Endothelial cell of umbilical vein (primary cell): Measurements from ENCODE around the gene NFATC3. TPM values are rescaled to one million over a fixed set of nuclear protein-coding genes. Genes with fewer than 3 reads are reported as not detected.

Experiments used
- BruUV-seq: library from RNA; stranded (reverse); fragments of 400-500 nt; replicated peaks from 2 replicates; lab custom pipeline; 2021; lab: Mats Ljungman, UMichigan
- CTCF ChIA-PET: fragments of 300-600, 350-600 bp; sonication (Branson Sonifier 250); formaldehyde crosslinking; loops from one replicate; lab custom pipeline; 2021; ENCODE audit warnings: antibody characterized with exemption, inconsistent platforms; lab: Charles Lee
- POLR2A ChIA-PET: fragments of 300-600, 350-600 bp; sonication (Branson Sonifier 250); formaldehyde crosslinking; loops from one replicate; lab custom pipeline; 2021; ENCODE audit warnings: antibody characterized with exemption, inconsistent platforms; lab: Charles Lee
- DNase-seq: peaks from one replicate; pipeline ENCODE4 v3.0.0-alpha.2; 2011; ENCODE audit warnings: low read depth, low spot score
- FAIRE-seq: peaks from 2 replicates; lab custom pipeline; 2011; peaks lifted over from hg19 to GRCh38; lab: Jason Lieb, UNC
- H2AFZ ChIP-seq: 2 replicates; pipeline ENCODE4 v1.6.0; 2012; ENCODE audit warnings: low read depth, low read length, control low read depth, inconsistent platforms
- H3K27ac ChIP-seq: 2 replicates; pipeline ENCODE4 v1.5.1; 2011; ENCODE audit warnings: low read depth, mild to moderate bottlenecking, control low read depth, low read length, moderate library complexity; ENCODE audit not compliant: insufficient read depth
- H3K27me3 ChIP-seq, 2 experiments: 2 replicates each; pipeline versions ENCODE4 v1.6.0 to v1.6.1; 2011; ENCODE audit warnings: low read length in 2 of 2, mixed read lengths in 1 of 2; ENCODE audit not compliant: control insufficient read depth in 2 of 2, insufficient read depth in 2 of 2
- H3K36me3 ChIP-seq, 2 experiments: 2 replicates in 1 of 2; 3 replicates in 1 of 2; pipeline ENCODE4 v1.5.1; 2011; ENCODE audit warnings: low read length in 2 of 2, mild to moderate bottlenecking in 1 of 2, moderate library complexity in 1 of 2; ENCODE audit not compliant: control insufficient read depth in 2 of 2, insufficient read depth in 2 of 2; ENCODE audit errors: extremely low read depth in 1 of 2
- H3K4me1 ChIP-seq: 3 replicates; pipeline ENCODE4 v1.5.1; 2011; ENCODE audit warnings: mild to moderate bottlenecking, low read length; ENCODE audit not compliant: control insufficient read depth, insufficient read depth; ENCODE audit errors: extremely low read depth
- H3K4me2 ChIP-seq: 2 replicates; pipeline ENCODE4 v1.6.1; 2011; ENCODE audit warnings: low read length, control low read depth, mixed read lengths; ENCODE audit not compliant: insufficient read depth
- H3K4me3 ChIP-seq, 3 experiments: fragments of 200-600 bp in 1 of 3; sonication (generic), shearing (Covaris generic) in 1 of 3; replicated peaks in 1 of 3; 2 replicates each; pipeline ENCODE4 v1.5.1; 2011 to 2016; ENCODE audit warnings: control low read depth in 3 of 3, low read length in 3 of 3, mild to moderate bottlenecking in 2 of 3, inconsistent platforms in 1 of 3, low read depth in 1 of 3, moderate library complexity in 1 of 3; ENCODE audit not compliant: insufficient read depth in 1 of 3
- H3K79me2 ChIP-seq: 2 replicates; pipeline ENCODE4 v1.6.0; 2012; ENCODE audit warnings: low read length, inconsistent platforms; ENCODE audit not compliant: control insufficient read depth, insufficient read depth
- H3K9ac ChIP-seq: replicated peaks from 2 replicates; pipeline ENCODE3; 2011; ENCODE audit warnings: low read length, control low read depth; ENCODE audit not compliant: insufficient read depth; ENCODE audit errors: extremely low read depth
- H3K9me1 ChIP-seq: replicated peaks from 3 replicates; pipeline ENCODE4 v1.6.0; 2011; ENCODE audit warnings: mild to moderate bottlenecking, low read length; ENCODE audit not compliant: control insufficient read depth, insufficient read depth; ENCODE audit errors: extremely low read depth
- H3K9me3 ChIP-seq: replicated peaks from 2 replicates; pipeline ENCODE4 v1.5.1; 2012; ENCODE audit warnings: low read length, inconsistent platforms; ENCODE audit not compliant: control insufficient read depth, insufficient read depth
- H4K20me1 ChIP-seq: replicated peaks from 2 replicates; pipeline ENCODE3; 2011; ENCODE audit warnings: mild to moderate bottlenecking, low read length; ENCODE audit not compliant: control insufficient read depth, insufficient read depth; ENCODE audit errors: extremely low read depth
- CTCF ChIP-seq, 2 donors: IDR thresholded peaks; 1 replicate in 1 of 2; 2 replicates in 1 of 2; pipeline ENCODE4 v1.5.1; 2011; ENCODE audit warnings: low read length in 2 of 2, mild to moderate bottlenecking in 2 of 2, moderate library complexity in 2 of 2, control low read depth in 1 of 2, inconsistent platforms in 1 of 2, low read depth in 1 of 2; ENCODE audit not compliant: insufficient read depth in 1 of 2; ENCODE audit errors: extremely low read depth in 1 of 2
- EZH2 ChIP-seq: IDR thresholded peaks from 2 replicates; pipeline ENCODE4 v1.6.1; 2012; ENCODE audit warnings: borderline replicate concordance, low read depth, mild to moderate bottlenecking, moderate library complexity, low read length, inconsistent platforms; ENCODE audit not compliant: severe bottlenecking
- FOS ChIP-seq: IDR thresholded peaks from 2 replicates; pipeline ENCODE4 v1.6.1; 2011; ENCODE audit warnings: mild to moderate bottlenecking, low read length, moderate library complexity, borderline replicate concordance; ENCODE audit not compliant: insufficient read depth
- GATA2 ChIP-seq: IDR thresholded peaks from 2 replicates; pipeline ENCODE4 v1.7.0; 2011; ENCODE audit warnings: low read depth, mild to moderate bottlenecking, moderate library complexity, mixed read lengths, low read length; ENCODE audit not compliant: insufficient read length, insufficient read depth
- JUN ChIP-seq: IDR thresholded peaks from 2 replicates; pipeline ENCODE4 v1.6.1; 2011; ENCODE audit warnings: borderline replicate concordance, low read depth; ENCODE audit not compliant: insufficient read length, insufficient read depth
- MAX ChIP-seq: IDR thresholded peaks from 2 replicates; pipeline ENCODE4 v1.6.1; 2011; ENCODE audit not compliant: insufficient read depth, insufficient read length
- MYC ChIP-seq: IDR thresholded peaks from one replicate; pipeline ENCODE4 v1.6.1; 2011; ENCODE audit warnings: mild to moderate bottlenecking, low read depth, low read length
- POLR2A ChIP-seq: IDR thresholded peaks from 2 replicates; pipeline ENCODE4 v1.6.1; 2012; ENCODE audit warnings: low read depth, mild to moderate bottlenecking, control low read depth, low read length
- POLR2AphosphoS5 ChIP-seq: IDR thresholded peaks from 2 replicates; pipeline ENCODE4 v1.6.1; 2012; ENCODE audit warnings: low read depth, mild to moderate bottlenecking, control low read depth, low read length, moderate library complexity; ENCODE audit not compliant: insufficient read depth
- dilution Hi-C: fragments of 300-500 bp; cut with MboI; formaldehyde crosslinking; loops from one replicate; pipeline ENCODE4 v1.15.0; 2019; ENCODE audit warnings: low sequenced_read_pairs; ENCODE audit not compliant: extremely low pct_ligation_motif_present
- intact Hi-C: fragments of 100-400 bp; cut with micrococcal nuclease; formaldehyde crosslinking; loops from one replicate; pipeline ENCODE4 v1.10.0; 2022
- polyA plus RNA-seq, 4 experiments: library from polyadenylated mRNA; depleted of rRNA in 3 of 4; stranded (reverse) in 3 of 4; unstranded in 1 of 4; fragments of >200 nt; gene quantifications; 2 replicates each; pipeline versions ENCODE4 v1.2.1 to v1.2.3, GENCODE V29; 2011 to 2012; ENCODE audit warnings: missing spikeins in 1 of 4
- total RNA-seq: library from RNA; stranded (reverse); gene quantifications from 2 replicates; pipeline ENCODE4 v1.2.3, GENCODE V29; 2021

Gene NFATC3
- total and polyA plus RNA-seq, 2 donors (not counting 3 experiments of a cell fraction or from before 2014, with no cell fraction given) = 15.6 to 33.1 TPM

GRCh38 chr16:68216240-68216639 lies 131.1 kb downstream of the NFATC3 start:
- dilution Hi-C loops (no loop called here), intact Hi-C loops (no loop called here)
- no peaks in the 10 kb centered on the region for H3K4me1 ChIP-seq
- no peak overlapping the region for H3K4me2 ChIP-seq
- no peaks in the 10 kb centered on the region for H3K36me3 ChIP-seq
- no peaks in the 10 kb centered on the region for H3K9me3 ChIP-seq
- no peak overlapping the region for H3K4me3 ChIP-seq
- H3K79me2 ChIP-seq = no peaks in the 10 kb centered on the region
- H3K9ac ChIP-seq = no peak overlapping the region
- no peak overlapping the region for H2AFZ ChIP-seq
- DNase-seq = peak; percentile 44
- no TSS peak for BruUV-seq
- ChIA-PET POLR2A (no interaction called here), CTCF (interaction anchor here (0.7 to 2.0 kb wide), 6 partner anchors 11 to 175 kb away, joined by 3 to 12 read pairs (median 4); no protein-coding TSS in a partner anchor)
- H3K9me1 ChIP-seq = no peaks in the 10 kb centered on the region
- no peak for FAIRE-seq
- no peaks in the 10 kb centered on the region for H3K27me3 ChIP-seq
- H3K27ac ChIP-seq = no peak overlapping the region
- TF ChIP-seq CTCF (IDR thresholded peaks at IDR 0.05; ENCODE audit: extremely low read depth in 1 of 2, insufficient read depth in 1 of 2, low read depth in 1 of 2, low read length in 2 of 2) = no peak
- H4K20me1 ChIP-seq = no peaks in the 10 kb centered on the region

GRCh38 chr16:68217506-68217905 lies 132.3 kb downstream of the NFATC3 start:
- Histone ChIP-seq H2AFZ (no peak overlapping the region), H3K9me3 (no peaks in the 10 kb centered on the region), H3K79me2 (no peaks in the 10 kb centered on the region), H3K4me1 (no peaks in the 10 kb centered on the region), H3K4me2 (no peak overlapping the region), H3K27me3 (no peaks in the 10 kb centered on the region), H3K4me3 (no peak overlapping the region), H3K36me3 (no peaks in the 10 kb centered on the region), H3K27ac (no peak overlapping the region), H3K9me1 (no peaks in the 10 kb centered on the region), H4K20me1 (peaks cover under 1% of the 10 kb centered on the region), H3K9ac (no peak overlapping the region)
- TF ChIP-seq EZH2 (no peak), FOS (no peak), GATA2 (no peak), POLR2AphosphoS5 (no peak), JUN (no peak), MYC (no peak), POLR2A (no peak), MAX (no peak), CTCF (IDR thresholded peaks at IDR 0.05; ENCODE audit: extremely low read depth in 1 of 2, insufficient read depth in 1 of 2, low read depth in 1 of 2, low read length in 2 of 2) (no peak)
- FAIRE-seq (no peak), DNase-seq (no peak)
- POLR2A ChIA-PET = interaction anchor here (0.6 kb wide), 1 partner anchor 19 kb away, joined by 4 read pairs; no protein-coding TSS in a partner anchor
- CTCF ChIA-PET = interaction anchor here (0.6 to 2.0 kb wide), 8 partner anchors 10 to 177 kb away, joined by 3 to 12 read pairs (median 4); partner anchors contain the start of gene NFATC3
- intact Hi-C loops = no loop called here
- dilution Hi-C loops = no loop called here
- BruUV-seq = no TSS peak
